HEK293 (cell line): ENCODE data around the gene PP2D1.

Source experiments
- CTCF ChIA-PET: fragments of 350-600 bp; formaldehyde crosslinking; extraction: SDS; loops from one replicate; lab custom pipeline; 2021; ENCODE audit warnings: antibody characterized with exemption; lab: Yijun Ruan, JAX
- POLR2A ChIA-PET: fragments of 300-600 bp; formaldehyde crosslinking; extraction: SDS; loops from one replicate; lab custom pipeline; 2020; ENCODE audit warnings: antibody characterized with exemption, inconsistent platforms; lab: Yijun Ruan, JAX
- H3K27ac ChIP-seq: fragments of 200-500 bp; sonication (Bioruptor generic); 2 replicates; pipeline ENCODE4 v1.5.1; 2014; ENCODE audit warnings: low read depth, low read length, control low read depth, inconsistent platforms; ENCODE audit errors: extremely low read depth
- H3K36me3 ChIP-seq, 2 experiments: fragments of 200-500 bp in 1 of 2; sonication (Bioruptor generic) in 1 of 2; 1 replicate in 1 of 2; 2 replicates in 1 of 2; pipeline ENCODE4 v1.5.1; 2014 to 2017; ENCODE audit warnings: inconsistent platforms in 2 of 2, low read length in 2 of 2; ENCODE audit not compliant: control insufficient read depth in 2 of 2, insufficient read depth in 1 of 2
- H3K4me1 ChIP-seq: fragments of 200-500 bp; sonication (Bioruptor generic); 2 replicates; pipeline ENCODE4 v1.5.1; 2014; ENCODE audit warnings: mild to moderate bottlenecking, low read length, inconsistent platforms; ENCODE audit not compliant: control insufficient read depth, insufficient read depth
- H3K4me3 ChIP-seq: 2 replicates; pipeline ENCODE4 v1.5.1; 2011; ENCODE audit warnings: low read depth, mild to moderate bottlenecking, control low read depth, low read length, moderate library complexity
- H3K9me3 ChIP-seq: fragments of 200-500 bp; sonication (Bioruptor generic); 2 replicates; pipeline ENCODE4 v1.5.1; 2014; ENCODE audit warnings: low read depth, low read length, inconsistent platforms; ENCODE audit not compliant: control insufficient read depth, insufficient read depth
- REPIN1 ChIP-seq: fragments of 450-650 bp; formaldehyde crosslinking; IDR thresholded peaks from 2 replicates; pipeline ENCODE4 v1.5.1; 2017; ENCODE audit warnings: missing biosample characterization, missing genetic modification characterization, low read depth
- SCRT2 ChIP-seq: fragments of 450-650 bp; formaldehyde crosslinking; IDR thresholded peaks from 2 replicates; pipeline ENCODE4 v1.5.1; 2016; ENCODE audit warnings: missing biosample characterization, missing genetic modification characterization
- YY1 ChIP-seq: fragments of 450-650 bp; formaldehyde crosslinking; IDR thresholded peaks from 2 replicates; pipeline ENCODE4 v1.5.1; 2018; ENCODE audit warnings: missing biosample characterization, missing genetic modification characterization
- ZBTB26 ChIP-seq: fragments of 450-650 bp; formaldehyde crosslinking; optimal IDR thresholded peaks from 2 replicates; pipeline ENCODE3; 2016; ENCODE audit warnings: missing biosample characterization, mild to moderate bottlenecking, missing genetic modification characterization
- ZBTB7A ChIP-seq: fragments of 450-650 bp; formaldehyde crosslinking; IDR thresholded peaks from 2 replicates; pipeline ENCODE4 v1.5.1; 2016; ENCODE audit warnings: low read depth, missing biosample characterization, missing genetic modification characterization
- ZFP37 ChIP-seq: fragments of 450-650 bp; formaldehyde crosslinking; IDR thresholded peaks from 2 replicates; pipeline ENCODE4 v1.5.1; 2016; ENCODE audit warnings: missing biosample characterization, missing genetic modification characterization
- ZNF138 ChIP-seq: fragments of 450-650 bp; formaldehyde crosslinking; IDR thresholded peaks from 2 replicates; pipeline ENCODE4 v1.5.1; 2016; ENCODE audit warnings: missing biosample characterization, missing genetic modification characterization, borderline replicate concordance
- ZNF146 ChIP-seq: fragments of 450-650 bp; formaldehyde crosslinking; IDR thresholded peaks from 2 replicates; pipeline ENCODE4 v1.5.1; 2016; ENCODE audit warnings: missing biosample characterization, missing genetic modification characterization
- ZNF223 ChIP-seq: fragments of 450-650 bp; formaldehyde crosslinking; IDR thresholded peaks from 2 replicates; pipeline ENCODE4 v1.5.1; 2016; ENCODE audit warnings: missing biosample characterization, missing genetic modification characterization
- ZNF404 ChIP-seq: fragments of 450-650 bp; formaldehyde crosslinking; IDR thresholded peaks from 2 replicates; pipeline ENCODE4 v1.5.1; 2017; ENCODE audit warnings: missing biosample characterization, missing genetic modification characterization
- ZNF423 ChIP-seq: fragments of 450-650 bp; formaldehyde crosslinking; IDR thresholded peaks from 2 replicates; pipeline ENCODE4 v1.5.1; 2016; ENCODE audit warnings: missing biosample characterization, missing genetic modification characterization
- ZNF433 ChIP-seq: fragments of 450-650 bp; formaldehyde crosslinking; IDR thresholded peaks from 2 replicates; pipeline ENCODE4 v1.5.1; 2016; ENCODE audit warnings: missing biosample characterization, missing genetic modification characterization, low read depth
- ZNF544 ChIP-seq: fragments of 450-650 bp; formaldehyde crosslinking; IDR thresholded peaks from 2 replicates; pipeline ENCODE4 v1.5.0; 2017; ENCODE audit warnings: missing biosample characterization, missing genetic modification characterization
- ZNF548 ChIP-seq: fragments of 450-650 bp; formaldehyde crosslinking; IDR thresholded peaks from 2 replicates; pipeline ENCODE4 v1.5.1; 2016; ENCODE audit warnings: missing biosample characterization, missing genetic modification characterization
- ZNF549 ChIP-seq: fragments of 450-650 bp; IDR thresholded peaks from 2 replicates; pipeline ENCODE4 v1.5.1; 2018; ENCODE audit warnings: missing biosample characterization, missing genetic modification characterization, mild to moderate bottlenecking, inconsistent platforms, moderate library complexity
- ZNF561 ChIP-seq: fragments of 450-650 bp; IDR thresholded peaks from 2 replicates; pipeline ENCODE4 v1.5.1; 2018; ENCODE audit warnings: missing biosample characterization, missing genetic modification characterization, borderline replicate concordance
- ZNF580 ChIP-seq: fragments of 450-650 bp; formaldehyde crosslinking; IDR thresholded peaks from 2 replicates; pipeline ENCODE4 v1.5.1; 2016; ENCODE audit warnings: missing biosample characterization, missing genetic modification characterization
- ZNF623 ChIP-seq: fragments of 450-650 bp; formaldehyde crosslinking; IDR thresholded peaks from 2 replicates; pipeline ENCODE4 v1.5.1; 2016; ENCODE audit warnings: missing biosample characterization, missing genetic modification characterization
- ZNF645 ChIP-seq: fragments of 450-650 bp; formaldehyde crosslinking; IDR thresholded peaks from 2 replicates; pipeline ENCODE4; 2016; ENCODE audit warnings: missing biosample characterization, missing genetic modification characterization
- ZNF658 ChIP-seq: fragments of 450-650 bp; formaldehyde crosslinking; IDR thresholded peaks from 2 replicates; pipeline ENCODE4; 2016; ENCODE audit warnings: missing biosample characterization, missing genetic modification characterization
- ZNF664 ChIP-seq: fragments of 450-650 bp; formaldehyde crosslinking; IDR thresholded peaks from 2 replicates; pipeline ENCODE4 v1.5.1; 2016; ENCODE audit warnings: missing biosample characterization, missing genetic modification characterization
- ZNF76 ChIP-seq: fragments of 450-650 bp; formaldehyde crosslinking; IDR thresholded peaks from 2 replicates; pipeline ENCODE4; 2016; ENCODE audit warnings: low read depth, missing biosample characterization, missing genetic modification characterization, borderline replicate concordance
- ZNF777 ChIP-seq: fragments of 450-650 bp; formaldehyde crosslinking; IDR thresholded peaks from 2 replicates; pipeline ENCODE4 v1.5.1; 2017; ENCODE audit warnings: missing biosample characterization, missing genetic modification characterization, borderline replicate concordance
- ZSCAN18 ChIP-seq: fragments of 450-650 bp; formaldehyde crosslinking; IDR thresholded peaks from 2 replicates; pipeline ENCODE4 v1.5.1; 2016; ENCODE audit warnings: missing biosample characterization, missing genetic modification characterization
- TF ChIP-seq, protein P1 (sequence below): fragments of 450-650 bp; formaldehyde crosslinking; IDR thresholded peaks from 2 replicates; pipeline ENCODE4 v1.5.1; 2016; ENCODE audit warnings: missing biosample characterization, missing genetic modification characterization

Gene PP2D1

GRCh38 chr3:20059929-20060328 lies 47.9 kb upstream of the PP2D1 start:
- H3K36me3 ChIP-seq: no peaks in the 10 kb centered on the region
- no peaks in the 10 kb centered on the region for H3K9me3 ChIP-seq
- peaks cover 13% of the 10 kb centered on the region for H3K4me1 ChIP-seq
- TF ChIP-seq ZNF623 (tag by site-specific recombination) (no peak), ZNF777 (tag by site-specific recombination) (no peak), ZNF423 (tag by site-specific recombination) (no peak), ZNF76 (tag by site-specific recombination) (no peak), REPIN1 (tag by site-specific recombination) (no peak), ZNF223 (tag by site-specific recombination) (no peak), ZNF664 (tag by site-specific recombination) (no peak), ZNF561 (tag by site-specific recombination) (no peak), ZNF645 (tag by site-specific recombination) (no peak), ZNF404 (tag by site-specific recombination) (no peak), ZNF548 (tag by site-specific recombination) (no peak), ZNF138 (tag by site-specific recombination) (no peak), ZNF433 (tag by site-specific recombination) (no peak), ZFP37 (tag by site-specific recombination) (no peak), SCRT2 (tag by site-specific recombination) (no peak), ZNF544 (tag by site-specific recombination) (no peak)
- TF ChIP-seq, protein P1, sequence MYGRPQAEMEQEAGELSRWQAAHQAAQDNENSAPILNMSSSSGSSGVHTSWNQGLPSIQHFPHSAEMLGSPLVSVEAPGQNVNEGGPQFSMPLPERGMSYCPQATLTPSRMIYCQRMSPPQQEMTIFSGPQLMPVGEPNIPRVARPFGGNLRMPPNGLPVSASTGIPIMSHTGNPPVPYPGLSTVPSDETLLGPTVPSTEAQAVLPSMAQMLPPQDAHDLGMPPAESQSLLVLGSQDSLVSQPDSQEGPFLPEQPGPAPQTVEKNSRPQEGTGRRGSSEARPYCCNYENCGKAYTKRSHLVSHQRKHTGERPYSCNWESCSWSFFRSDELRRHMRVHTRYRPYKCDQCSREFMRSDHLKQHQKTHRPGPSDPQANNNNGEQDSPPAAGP (tag by site-specific recombination): no peak
- POLR2A ChIA-PET: no interaction called here
- no peak overlapping the region for H3K27ac ChIP-seq
- CTCF ChIA-PET: no interaction called here
- no peak overlapping the region for H3K4me3 ChIP-seq

DNA sequence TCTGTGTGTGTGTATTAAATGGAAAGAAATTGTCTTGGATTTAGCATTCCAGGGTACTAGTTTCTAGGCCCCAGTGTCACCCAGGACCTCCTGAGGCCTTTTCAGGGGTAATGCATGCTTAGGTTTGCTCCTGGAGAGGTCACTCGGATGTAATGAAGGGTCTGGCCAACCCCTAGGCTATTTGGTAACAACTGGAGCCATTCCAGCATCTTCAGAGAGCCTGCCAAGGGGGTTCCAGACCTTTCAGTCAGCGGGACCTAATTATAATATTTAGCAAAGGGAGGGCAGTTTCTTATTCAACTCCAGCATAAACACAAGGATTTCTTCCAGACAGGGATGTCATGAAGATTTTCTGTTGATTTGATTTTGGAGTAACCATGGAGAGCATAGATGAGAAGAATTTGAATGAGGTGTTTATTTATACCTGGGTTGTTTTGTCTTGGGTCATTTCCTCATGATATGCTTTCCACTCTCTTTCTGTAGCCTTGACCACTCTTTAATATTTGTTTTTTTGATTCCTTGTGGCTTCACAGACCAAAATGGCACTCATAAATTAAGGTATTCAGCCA lies 45.6 kb upstream of the PP2D1 start:
- POLR2A ChIA-PET: interaction anchor here (0.6 kb wide), 1 partner anchor 122 kb away, joined by 6 read pairs; no protein-coding TSS in a partner anchor
- H3K4me3 ChIP-seq: no peak overlapping the region
- peaks cover 14% of the 10 kb centered on the region for H3K4me1 ChIP-seq
- no peak for TF ChIP-seq ZNF580 (tag by site-specific recombination)
- no peak for TF ChIP-seq ZBTB7A (tag by site-specific recombination)
- no peak for TF ChIP-seq ZNF549 (tag by site-specific recombination)
- no peak for TF ChIP-seq ZNF146
- no peak for TF ChIP-seq ZNF658 (tag by site-specific recombination)
- no peak for TF ChIP-seq YY1 (tag by site-specific recombination)
- TF ChIP-seq ZSCAN18: no peak
- no peak for TF ChIP-seq ZBTB26 (tag by site-specific recombination)
- CTCF ChIA-PET: interaction anchor here (0.6 kb wide), 1 partner anchor 22 kb away, joined by 3 read pairs; no protein-coding TSS in a partner anchor
- no peak overlapping the region for H3K27ac ChIP-seq
- H3K36me3 ChIP-seq: no peaks in the 10 kb centered on the region
- no peaks in the 10 kb centered on the region for H3K9me3 ChIP-seq
